Mesothelial cell of epicardium (in vitro differentiated cells): ENCODE measurements around the gene ELAPOR2. TPM values are rescaled to one million over a fixed set of nuclear protein-coding genes. Genes with fewer than 3 reads are reported as not detected.

Source experiments
- DNase-seq, 2 experiments: peaks; one replicate each; pipeline ENCODE4 v3.0.0; 2021; ENCODE audit warnings: low spot score in 2 of 2; ENCODE audit not compliant: unreplicated experiment in 2 of 2
- H3K27ac Mint-ChIP-seq: 2 replicates; pipeline ENCODE4 v1.8.0; 2021; ENCODE audit warnings: mixed read lengths
- H3K27me3 Mint-ChIP-seq: 2 replicates; pipeline ENCODE4 v1.8.0; 2021; ENCODE audit warnings: low read depth, mixed read lengths
- H3K36me3 Mint-ChIP-seq: 2 replicates; pipeline ENCODE4 v1.8.0; 2021; ENCODE audit warnings: mixed read lengths
- H3K4me1 Mint-ChIP-seq: 2 replicates; pipeline ENCODE4 v1.8.0; 2021; ENCODE audit warnings: mixed read lengths
- H3K4me3 Mint-ChIP-seq: 2 replicates; pipeline ENCODE4 v1.8.0; 2021; ENCODE audit warnings: mild to moderate bottlenecking, moderate library complexity, mixed read lengths
- H3K9me3 Mint-ChIP-seq: 2 replicates; pipeline ENCODE4 v1.8.0; 2021; ENCODE audit warnings: mixed read lengths
- total RNA-seq: library from RNA; stranded (reverse); gene quantifications from 3 replicates; pipeline ENCODE4 v1.2.1, GENCODE V29; 2021
- TF ChIP-seq, protein P1 (sequence below): fragments of 200-600 bp; sonication (generic); IDR thresholded peaks from one replicate; pipeline ENCODE4 v1.5.0; 2021; ENCODE audit warnings: antibody characterized with exemption; ENCODE audit not compliant: unreplicated experiment

The ELAPOR2 gene
- total RNA-seq, 1 donor from 2014 or later, result 55.2 TPM

GRCh38 chr7:87027900-87028299, 31.6 kb downstream of the ELAPOR2 start:
- TF ChIP-seq, protein P1, sequence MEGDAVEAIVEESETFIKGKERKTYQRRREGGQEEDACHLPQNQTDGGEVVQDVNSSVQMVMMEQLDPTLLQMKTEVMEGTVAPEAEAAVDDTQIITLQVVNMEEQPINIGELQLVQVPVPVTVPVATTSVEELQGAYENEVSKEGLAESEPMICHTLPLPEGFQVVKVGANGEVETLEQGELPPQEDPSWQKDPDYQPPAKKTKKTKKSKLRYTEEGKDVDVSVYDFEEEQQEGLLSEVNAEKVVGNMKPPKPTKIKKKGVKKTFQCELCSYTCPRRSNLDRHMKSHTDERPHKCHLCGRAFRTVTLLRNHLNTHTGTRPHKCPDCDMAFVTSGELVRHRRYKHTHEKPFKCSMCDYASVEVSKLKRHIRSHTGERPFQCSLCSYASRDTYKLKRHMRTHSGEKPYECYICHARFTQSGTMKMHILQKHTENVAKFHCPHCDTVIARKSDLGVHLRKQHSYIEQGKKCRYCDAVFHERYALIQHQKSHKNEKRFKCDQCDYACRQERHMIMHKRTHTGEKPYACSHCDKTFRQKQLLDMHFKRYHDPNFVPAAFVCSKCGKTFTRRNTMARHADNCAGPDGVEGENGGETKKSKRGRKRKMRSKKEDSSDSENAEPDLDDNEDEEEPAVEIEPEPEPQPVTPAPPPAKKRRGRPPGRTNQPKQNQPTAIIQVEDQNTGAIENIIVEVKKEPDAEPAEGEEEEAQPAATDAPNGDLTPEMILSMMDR, result no peak
- no peak overlapping the region for H3K4me3 Mint-ChIP-seq
- no peak overlapping the region for H3K27ac Mint-ChIP-seq
- H3K9me3 Mint-ChIP-seq, result peaks cover 3% of the 10 kb centered on the region
- no peaks in the 10 kb centered on the region for H3K27me3 Mint-ChIP-seq
- peaks cover 5% of the 10 kb centered on the region for H3K4me1 Mint-ChIP-seq
- peaks cover 7% of the 10 kb centered on the region for H3K36me3 Mint-ChIP-seq
- DNase-seq, result no peak

DNA sequence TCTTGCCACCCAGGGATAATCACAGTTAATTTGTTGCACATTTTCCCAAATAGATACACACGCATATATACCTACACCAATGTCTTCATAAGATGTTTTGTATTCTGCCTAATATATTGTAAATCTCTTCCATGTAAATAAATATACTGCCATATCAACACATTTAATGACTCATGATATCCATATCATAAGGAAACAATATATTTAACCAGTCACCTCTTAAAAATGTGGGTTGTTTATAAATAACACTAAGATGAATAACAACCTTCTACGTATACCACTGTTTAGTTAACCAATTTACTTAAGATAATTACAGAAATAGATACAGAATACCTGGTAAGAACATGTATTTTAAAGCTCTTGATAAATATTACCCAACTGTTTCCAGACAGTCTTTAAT, 38.2 kb downstream of the ELAPOR2 start:
- no peak for DNase-seq
- H3K36me3 Mint-ChIP-seq, result peaks cover 5% of the 10 kb centered on the region
- TF ChIP-seq, protein P1, result no peak
- H3K27me3 Mint-ChIP-seq, result no peaks in the 10 kb centered on the region
- peaks cover 2% of the 10 kb centered on the region for H3K4me1 Mint-ChIP-seq
- H3K4me3 Mint-ChIP-seq, result no peak overlapping the region
- H3K27ac Mint-ChIP-seq, result no peak overlapping the region
- H3K9me3 Mint-ChIP-seq, result peaks cover 3% of the 10 kb centered on the region

DNA sequence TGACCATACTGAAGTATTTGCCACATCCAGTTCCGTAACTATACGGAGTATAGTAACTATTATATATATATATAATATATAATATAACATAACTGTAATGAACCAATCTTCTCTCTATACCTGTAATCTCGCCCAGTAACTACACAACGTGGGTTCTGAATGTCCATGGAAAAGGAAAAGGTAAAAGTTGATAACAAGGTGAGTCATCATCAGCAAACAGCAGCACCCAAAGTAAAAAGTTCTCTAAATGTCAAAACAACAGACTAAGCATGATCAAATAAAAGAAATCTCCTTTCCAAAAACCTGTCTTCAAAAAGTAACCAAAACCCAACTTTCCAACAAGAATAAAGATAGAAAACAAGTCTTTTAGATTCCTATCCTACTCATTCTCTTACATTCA, 42.8 kb downstream of the ELAPOR2 start:
- no peak for DNase-seq
- Mint-ChIP-seq H3K27me3 (no peaks in the 10 kb centered on the region), H3K4me1 (peaks cover 2% of the 10 kb centered on the region), H3K4me3 (no peak overlapping the region), H3K36me3 (no peaks in the 10 kb centered on the region), H3K9me3 (no peaks in the 10 kb centered on the region), H3K27ac (no peak overlapping the region)
- TF ChIP-seq, protein P1, result no peak

DNA sequence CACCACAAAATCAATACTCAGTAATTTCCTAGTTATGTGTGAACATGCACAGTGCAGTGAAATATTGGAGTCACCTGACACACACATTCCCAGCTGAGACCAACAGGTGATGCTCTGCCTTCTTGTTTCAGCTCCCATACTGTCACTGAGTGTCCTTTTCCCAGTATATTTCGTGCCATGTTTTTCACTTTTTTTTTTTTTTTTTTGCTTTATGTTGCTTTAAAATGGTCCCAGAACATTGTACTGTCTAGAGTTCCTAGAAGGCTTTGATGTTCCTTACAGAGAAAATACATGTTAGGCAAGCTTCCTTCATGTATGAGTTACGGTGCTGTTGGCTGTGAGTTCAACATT, 45.6 kb downstream of the ELAPOR2 start:
- no peaks in the 10 kb centered on the region for H3K9me3 Mint-ChIP-seq
- no peaks in the 10 kb centered on the region for H3K27me3 Mint-ChIP-seq
- no peaks in the 10 kb centered on the region for H3K36me3 Mint-ChIP-seq
- no peak for DNase-seq
- H3K27ac Mint-ChIP-seq, result no peak overlapping the region
- H3K4me1 Mint-ChIP-seq, result no peaks in the 10 kb centered on the region
- no peak overlapping the region for H3K4me3 Mint-ChIP-seq
- TF ChIP-seq, protein P1, result no peak

DNA sequence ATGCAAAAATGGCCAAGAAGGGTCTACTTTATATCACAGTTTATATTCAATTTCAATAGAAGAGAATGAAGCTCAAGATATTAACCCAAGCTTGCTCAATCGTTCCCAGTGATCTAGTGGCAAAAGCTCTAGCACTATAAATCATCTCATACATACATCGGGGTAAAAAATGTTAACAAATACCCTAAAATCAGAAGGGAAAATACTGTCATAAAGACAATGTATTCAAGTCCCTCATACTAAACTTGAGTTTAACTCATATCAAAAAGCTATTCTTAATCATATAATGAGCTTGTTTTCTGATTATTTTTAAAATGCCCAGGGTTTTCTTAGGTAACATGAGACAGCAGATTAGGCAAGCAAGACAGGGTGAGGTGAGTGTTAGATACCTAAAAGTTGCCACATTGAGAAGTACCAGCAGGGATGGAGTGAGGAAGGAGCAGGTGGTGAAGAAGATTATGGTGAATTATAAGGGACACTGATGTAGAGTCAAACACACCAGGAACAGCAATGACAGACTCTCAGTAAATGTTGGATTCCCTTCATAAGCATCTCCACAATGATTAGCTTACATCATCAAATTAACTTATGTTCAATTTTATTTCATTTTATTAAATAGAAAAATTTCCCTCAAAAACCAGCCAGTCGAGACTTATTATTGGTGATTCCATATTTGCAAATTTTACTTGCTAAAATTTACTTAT, 46.2 kb downstream of the ELAPOR2 start:
- no peaks in the 10 kb centered on the region for H3K27me3 Mint-ChIP-seq
- H3K27ac Mint-ChIP-seq, result no peak overlapping the region
- H3K9me3 Mint-ChIP-seq, result no peaks in the 10 kb centered on the region
- no peaks in the 10 kb centered on the region for H3K4me1 Mint-ChIP-seq
- no peak overlapping the region for H3K4me3 Mint-ChIP-seq
- TF ChIP-seq, protein P1, result no peak
- no peak for DNase-seq
- no peaks in the 10 kb centered on the region for H3K36me3 Mint-ChIP-seq

Other genes with a start within 250 kb of the ELAPOR2 start
- 132 to 149 TPM (median 135 TPM) in 3 replicates for gene DMTF1, start 92.8 kb upstream of the ELAPOR2 start, total RNA-seq
- 19.6 to 22.5 TPM (median 21.9 TPM) in 3 replicates for gene TMEM243, start 160.1 kb upstream of the ELAPOR2 start, total RNA-seq